Jurkat, Clone E6-1 (cell line): ENCODE measurements around the gene DRC3.

ENCODE experiments used
- DNase-seq: peaks from one replicate; pipeline ENCODE4 v3.0.0-alpha.2; 2011; ENCODE audit warnings: low read depth, low spot score
- H3K4me3 ChIP-seq: 2 replicates; pipeline ENCODE4 v1.5.1; 2011; ENCODE audit warnings: mild to moderate bottlenecking, low read length, control low read depth, moderate library complexity

Gene DRC3

DNA sequence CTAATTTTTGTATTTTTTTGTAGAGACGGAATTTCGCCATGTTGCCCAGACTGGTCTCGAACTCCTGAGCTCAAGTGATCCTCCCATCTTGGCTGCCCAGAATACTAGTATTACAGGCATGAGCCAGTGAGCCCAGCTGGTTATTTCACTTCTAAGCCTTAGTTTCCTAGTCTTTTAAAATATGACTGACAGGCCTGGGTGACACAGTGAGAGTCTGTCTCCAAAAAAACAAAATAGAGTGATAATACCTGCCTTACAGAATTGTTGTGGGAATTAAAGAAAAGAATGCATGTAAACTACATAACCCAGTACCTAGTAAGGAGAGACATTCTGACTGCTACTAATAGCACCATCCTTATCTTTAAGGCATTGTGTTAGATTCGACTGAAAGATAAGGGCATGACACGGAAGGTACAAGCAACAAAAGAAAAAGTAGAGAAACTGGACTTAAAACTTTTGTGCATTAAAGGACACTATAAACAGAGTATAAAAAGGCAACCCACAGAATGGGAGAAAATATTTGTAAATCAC is 12.1 kb upstream of the DRC3 start:
- H3K4me3 ChIP-seq, result no peak overlapping the region
- DNase-seq, result no peak

- no peak for DNase-seq
- H3K4me3 ChIP-seq, result no peak overlapping the region
Observed at GRCh38 chr17:17963066-17963465, 9.6 kb upstream of the DRC3 start.

DNA sequence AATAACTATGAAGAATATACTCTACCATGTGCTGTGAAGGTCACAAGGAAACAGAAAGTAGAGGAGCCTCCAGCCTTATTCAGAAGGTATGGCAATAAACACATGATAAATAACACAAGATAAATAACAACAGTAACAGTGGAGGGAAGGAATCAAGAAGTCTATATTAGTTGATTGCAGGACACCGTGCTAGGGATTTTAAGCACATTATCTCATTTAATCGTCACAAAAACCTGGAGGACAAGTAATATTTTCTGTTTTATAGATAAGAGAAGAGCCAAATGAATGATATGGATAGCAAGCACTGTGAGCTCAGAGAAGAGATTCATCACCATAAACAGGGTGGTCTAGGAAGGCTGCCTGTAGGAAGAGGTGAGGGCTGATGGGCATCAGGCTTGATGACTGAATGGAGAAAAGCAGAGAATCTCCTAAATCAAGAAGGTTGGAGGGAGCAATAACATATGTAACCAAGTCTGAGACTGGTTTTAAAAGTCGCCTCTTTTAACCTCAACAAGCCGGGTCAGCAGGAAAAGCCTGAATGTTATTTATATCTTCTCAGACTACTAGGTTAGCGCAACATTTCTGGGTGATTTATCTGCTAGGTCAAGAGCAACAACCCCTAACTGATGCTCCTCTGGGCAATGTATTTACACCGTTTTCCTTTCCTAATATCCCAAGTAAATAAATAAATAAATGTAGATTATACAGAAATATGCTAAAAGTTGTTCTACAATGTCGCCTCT is 8.8 kb upstream of the DRC3 start:
- DNase-seq, result no peak
- H3K4me3 ChIP-seq, result no peak overlapping the region

- no peak overlapping the region for H3K4me3 ChIP-seq
- no peak for DNase-seq
Observed at GRCh38 chr17:17964710-17965109, 8.0 kb upstream of the DRC3 start.

GRCh38 chr17:17965152-17965721 is 7.4 kb upstream of the DRC3 start:
- DNase-seq, result no peak
- H3K4me3 ChIP-seq, result no peak overlapping the region

DNA sequence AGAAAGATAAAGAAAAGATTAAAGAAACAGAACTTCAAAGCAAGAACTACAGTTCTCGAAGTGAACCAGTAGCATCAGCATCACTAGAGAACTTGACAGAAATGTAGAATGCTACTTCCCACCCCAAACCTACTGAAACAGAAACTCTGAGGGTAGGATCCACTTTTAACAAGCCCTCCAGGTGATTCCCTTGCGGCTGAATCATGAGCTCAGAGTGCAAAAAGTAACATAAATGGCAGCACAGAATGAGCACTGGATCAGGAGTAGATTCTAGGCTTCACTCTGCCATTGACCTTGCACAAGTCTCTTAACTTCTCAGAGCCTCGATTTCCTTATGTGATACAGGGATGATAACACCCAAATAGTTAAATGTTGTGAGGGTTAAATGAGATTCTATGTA is 6.3 kb upstream of the DRC3 start:
- H3K4me3 ChIP-seq, result no peak overlapping the region
- no peak for DNase-seq

- peak overlapping the region; percentile 64 for H3K4me3 ChIP-seq
- no peak for DNase-seq
Observed at GRCh38 chr17:17970699-17971430, 1.8 kb upstream of the DRC3 start.

GRCh38 chr17:17971431-17972125 is 1.1 kb upstream of the DRC3 start:
- DNase-seq, result no peak
- peak overlapping the region; percentile 64 for H3K4me3 ChIP-seq

- DNase-seq, result no peak
- peak overlapping the region; percentile 58 for H3K4me3 ChIP-seq
Observed at GRCh38 chr17:17972952-17973254, 241 bp downstream of the DRC3 start.

- H3K4me3 ChIP-seq, result no peak overlapping the region
- DNase-seq, result no peak
Observed at GRCh38 chr17:17975436-17975835, 2.8 kb downstream of the DRC3 start.

- H3K4me3 ChIP-seq, result no peak overlapping the region
- no peak for DNase-seq
Observed at GRCh38 chr17:17976931-17977570, 4.4 kb downstream of the DRC3 start.

GRCh38 chr17:17978481-17979424 is 6.1 kb downstream of the DRC3 start:
- no peak overlapping the region for H3K4me3 ChIP-seq
- no peak for DNase-seq

GRCh38 chr17:17979778-17980177 is 7.1 kb downstream of the DRC3 start:
- no peak overlapping the region for H3K4me3 ChIP-seq
- DNase-seq, result no peak

GRCh38 chr17:17981330-17981729 is 8.7 kb downstream of the DRC3 start:
- DNase-seq, result no peak
- H3K4me3 ChIP-seq, result no peak overlapping the region

- no peak for DNase-seq
- no peak overlapping the region for H3K4me3 ChIP-seq
Observed at GRCh38 chr17:17982801-17983200, 10.1 kb downstream of the DRC3 start.

DNA sequence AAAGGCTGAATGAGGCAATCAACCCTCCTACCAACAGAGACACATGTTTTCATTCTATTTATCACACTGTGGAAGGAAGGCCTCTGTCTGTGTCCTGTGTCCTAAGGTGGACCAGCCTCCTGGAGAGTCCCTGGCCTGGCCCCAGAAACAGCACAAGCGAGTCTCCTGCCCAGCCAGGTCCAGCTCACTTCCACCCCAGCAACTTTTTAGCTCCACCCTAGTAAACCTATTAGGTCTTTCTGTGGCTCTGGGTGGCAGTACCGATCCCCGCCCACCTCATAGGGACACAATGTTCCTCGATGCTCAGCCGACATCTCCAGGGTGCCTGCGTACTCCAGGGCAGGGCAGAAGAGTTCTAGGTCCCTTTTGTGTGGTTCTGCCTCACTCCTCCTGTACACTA is 10.7 kb downstream of the DRC3 start:
- no peak overlapping the region for H3K4me3 ChIP-seq
- no peak for DNase-seq

DNA sequence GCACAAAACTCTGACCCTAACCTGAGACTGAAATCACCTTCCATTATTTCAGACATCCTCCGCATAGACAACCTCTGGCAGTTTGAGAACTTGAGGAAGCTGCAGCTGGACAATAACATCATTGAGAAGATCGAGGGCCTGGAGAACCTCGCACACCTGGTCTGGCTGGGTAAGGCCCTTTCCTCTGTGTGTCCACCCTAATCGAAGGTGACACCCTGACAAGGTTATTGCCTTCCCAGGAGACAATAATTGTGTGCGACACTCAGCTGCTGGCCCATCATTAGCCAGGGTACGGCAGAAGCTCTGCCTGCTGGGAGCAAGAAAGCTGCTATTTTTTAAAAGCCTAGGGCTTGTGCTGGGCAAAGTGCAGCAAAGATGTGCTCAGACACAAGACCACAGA is 11.1 kb downstream of the DRC3 start:
- no peak overlapping the region for H3K4me3 ChIP-seq
- DNase-seq, result no peak

DNA sequence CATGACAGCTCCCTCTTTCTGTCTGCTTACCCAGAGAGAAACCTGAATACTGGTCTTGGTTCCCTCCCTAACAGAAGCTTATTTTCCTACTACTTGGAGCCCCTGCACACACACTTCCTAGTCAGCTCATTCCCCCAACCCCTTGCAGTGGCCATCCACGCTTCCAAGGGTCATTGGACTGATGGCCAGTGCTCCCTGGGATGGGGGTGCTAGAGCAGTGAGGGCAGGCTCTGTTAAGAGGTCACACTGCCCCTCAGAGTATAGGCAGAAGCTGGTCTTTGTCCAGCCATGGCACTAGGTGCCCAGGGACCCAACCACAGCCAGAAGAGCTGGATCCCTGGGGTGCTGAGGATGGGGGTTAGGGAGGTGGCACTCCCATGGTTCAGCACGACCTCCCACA is 12.5 kb downstream of the DRC3 start:
- no peak overlapping the region for H3K4me3 ChIP-seq
- no peak for DNase-seq
